Activated CD8-positive, alpha-beta memory T cell treated with anti-CD3 and anti-CD28 coated beads, Interleukin-2, amount 10 ng/mL, durations not matched to agents 7 days and 5 days (primary cell): ENCODE results near the gene NARS2. TPM values are rescaled to one million over a fixed set of nuclear protein-coding genes. Genes with fewer than 3 reads are reported as not detected.
A peak's percentile ranks its signal among the peaks of the same experiment; 100 is the strongest.

Experiments used
- ATAC-seq: fragments of 150-1000 bp; cut with Tn5 transposase; one replicate; pipeline ENCODE4 v1.10.0; 2021; ENCODE audit warnings: moderate library complexity
- CTCF ChIA-PET: fragments of 350-600 bp; sonication (Branson Sonifier 250); formaldehyde crosslinking; loops from one replicate; lab custom pipeline; 2021; ENCODE audit warnings: antibody characterized with exemption; lab: Charles Lee
- DNase-seq: peaks from one replicate; pipeline ENCODE4 v3.0.0-alpha.2; 2020
- H3K27ac Mint-ChIP-seq: one replicate; pipeline ENCODE4 v1.8.0; 2021; ENCODE audit warnings: mild to moderate bottlenecking, mixed read lengths
- H3K27me3 Mint-ChIP-seq: one replicate; pipeline ENCODE4 v1.8.0; 2021; ENCODE audit warnings: mixed read lengths
- H3K36me3 Mint-ChIP-seq: one replicate; pipeline ENCODE4 v1.8.0; 2021; ENCODE audit warnings: mild to moderate bottlenecking, mixed read lengths
- H3K4me1 Mint-ChIP-seq: one replicate; pipeline ENCODE4 v1.8.0; 2021; ENCODE audit warnings: mixed read lengths
- H3K4me3 Mint-ChIP-seq: one replicate; pipeline ENCODE4 v1.8.0; 2021; ENCODE audit warnings: mild to moderate bottlenecking, moderate library complexity, mixed read lengths
- H3K9me3 Mint-ChIP-seq: one replicate; pipeline ENCODE4 v1.8.0; 2022; ENCODE audit warnings: low read depth, mixed read lengths
- total RNA-seq, 2 experiments: library from RNA; stranded (reverse); gene quantifications; one replicate each; pipeline ENCODE4 v1.2.3, GENCODE V29; 2021

NARS2 gene
- total RNA-seq, 2 experiments from 2014 or later: 20.0 TPM

GRCh38 chr11:78429660-78430059 is 145.0 kb downstream of the NARS2 start:
- no peak for DNase-seq
- no peak overlapping the region for H3K27ac Mint-ChIP-seq
- peaks cover 7% of the 10 kb centered on the region for H3K36me3 Mint-ChIP-seq
- no peaks in the 10 kb centered on the region for H3K27me3 Mint-ChIP-seq
- peaks cover 35% of the 10 kb centered on the region for H3K4me1 Mint-ChIP-seq
- no peak overlapping the region for H3K4me3 Mint-ChIP-seq
- H3K9me3 Mint-ChIP-seq: no peaks in the 10 kb centered on the region
- ATAC-seq: peak; percentile 42
- CTCF ChIA-PET: interaction anchor here (4.5 to 5.2 kb wide), 2 partner anchors 10 to 134 kb away, joined by 22 to 47 read pairs; partner anchors contain the start of gene GAB2

GRCh38 chr11:78429209-78429608 is 145.5 kb downstream of the NARS2 start:
- Mint-ChIP-seq H3K27ac (no peak overlapping the region), H3K27me3 (no peaks in the 10 kb centered on the region), H3K4me3 (no peak overlapping the region), H3K36me3 (peaks cover 9% of the 10 kb centered on the region), H3K9me3 (no peaks in the 10 kb centered on the region), H3K4me1 (peaks cover 40% of the 10 kb centered on the region)
- CTCF ChIA-PET: interaction anchor here (1.2 to 5.2 kb wide), 3 partner anchors 9 to 135 kb away, joined by 3 to 47 read pairs (median 22); partner anchors contain the start of gene GAB2
- ATAC-seq: no peak
- no peak for DNase-seq

GRCh38 chr11:78428773-78429172 is 145.9 kb downstream of the NARS2 start:
- no peak overlapping the region for H3K27ac Mint-ChIP-seq
- no peak for ATAC-seq
- CTCF ChIA-PET: interaction anchor here (1.2 to 5.2 kb wide), 3 partner anchors 9 to 135 kb away, joined by 3 to 47 read pairs (median 22); partner anchors contain the start of gene GAB2
- H3K4me1 Mint-ChIP-seq: peaks cover 43% of the 10 kb centered on the region
- no peak for DNase-seq
- no peak overlapping the region for H3K4me3 Mint-ChIP-seq
- H3K9me3 Mint-ChIP-seq: no peaks in the 10 kb centered on the region
- H3K27me3 Mint-ChIP-seq: no peaks in the 10 kb centered on the region
- H3K36me3 Mint-ChIP-seq: peaks cover 12% of the 10 kb centered on the region

GRCh38 chr11:78428266-78428636 is 146.4 kb downstream of the NARS2 start:
- H3K27ac Mint-ChIP-seq: no peak overlapping the region
- ATAC-seq: no peak
- no peak for DNase-seq
- no peak overlapping the region for H3K4me3 Mint-ChIP-seq
- CTCF ChIA-PET: interaction anchor here (1.2 to 5.2 kb wide), 3 partner anchors 8 to 136 kb away, joined by 3 to 47 read pairs (median 22); partner anchors contain the start of gene GAB2
- H3K9me3 Mint-ChIP-seq: no peaks in the 10 kb centered on the region
- peaks cover 43% of the 10 kb centered on the region for H3K4me1 Mint-ChIP-seq
- H3K27me3 Mint-ChIP-seq: no peaks in the 10 kb centered on the region
- H3K36me3 Mint-ChIP-seq: peaks cover 12% of the 10 kb centered on the region

- no peaks in the 10 kb centered on the region for H3K9me3 Mint-ChIP-seq
- ATAC-seq (no peak), DNase-seq (no peak)
- H3K36me3 Mint-ChIP-seq: peaks cover 14% of the 10 kb centered on the region
- no peak overlapping the region for H3K4me3 Mint-ChIP-seq
- peaks cover 43% of the 10 kb centered on the region for H3K4me1 Mint-ChIP-seq
- no peak overlapping the region for H3K27ac Mint-ChIP-seq
- no peaks in the 10 kb centered on the region for H3K27me3 Mint-ChIP-seq
- CTCF ChIA-PET: interaction anchor here (1.3 to 5.2 kb wide), 2 partner anchors 9 to 136 kb away, joined by 6 to 22 read pairs; no protein-coding TSS in a partner anchor
These were observed 146.9 kb downstream of the NARS2 start for GRCh38 chr11:78427615-78428265.

GRCh38 chr11:78426845-78427244 is 147.8 kb downstream of the NARS2 start:
- Mint-ChIP-seq H3K4me3 (no peak overlapping the region), H3K4me1 (peaks cover 42% of the 10 kb centered on the region)

GRCh38 chr11:78425399-78426070 is 149.1 kb downstream of the NARS2 start:
- Mint-ChIP-seq H3K9me3 (no peaks in the 10 kb centered on the region), H3K27me3 (no peaks in the 10 kb centered on the region), H3K4me3 (no peak overlapping the region), H3K4me1 (peaks cover 50% of the 10 kb centered on the region), H3K27ac (no peak overlapping the region), H3K36me3 (peaks cover 14% of the 10 kb centered on the region)
- CTCF ChIA-PET: interaction anchor here (1.0 to 1.6 kb wide), 4 partner anchors 8 to 197 kb away, joined by 3 to 5 read pairs (median 4); no protein-coding TSS in a partner anchor
- ATAC-seq: no peak
- no peak for DNase-seq

More at GRCh38 chr11:78426845-78427244, 147.8 kb downstream of the NARS2 start:
- Mint-ChIP-seq H3K9me3 (no peaks in the 10 kb centered on the region), H3K27me3 (no peaks in the 10 kb centered on the region), H3K36me3 (peaks cover 14% of the 10 kb centered on the region), H3K27ac (no peak overlapping the region)
- CTCF ChIA-PET: interaction anchor here (1.3 to 5.2 kb wide), 2 partner anchors 8 to 137 kb away, joined by 6 to 22 read pairs; no protein-coding TSS in a partner anchor
- ATAC-seq (no peak), DNase-seq (no peak)

- H3K27me3 Mint-ChIP-seq: peaks cover 4% of the 10 kb centered on the region
- peak overlapping the region; percentile 85 for H3K27ac Mint-ChIP-seq
- peaks cover 14% of the 10 kb centered on the region for H3K36me3 Mint-ChIP-seq
- H3K9me3 Mint-ChIP-seq: no peaks in the 10 kb centered on the region
- peaks cover 53% of the 10 kb centered on the region for H3K4me1 Mint-ChIP-seq
- no peak for DNase-seq
- CTCF ChIA-PET: interaction anchor here (1.0 to 1.6 kb wide), 4 partner anchors 9 to 197 kb away, joined by 3 to 5 read pairs (median 4); no protein-coding TSS in a partner anchor
- peak overlapping the region; percentile 44 for H3K4me3 Mint-ChIP-seq
- no peak for ATAC-seq
These were observed 150.1 kb downstream of the NARS2 start for GRCh38 chr11:78424334-78425270.

- H3K4me3 Mint-ChIP-seq: no peak overlapping the region
- CTCF ChIA-PET: interaction anchor here (0.8 to 9.4 kb wide), 2 partner anchors 11 to 143 kb away, joined by 3 to 115 read pairs; no protein-coding TSS in a partner anchor
- no peaks in the 10 kb centered on the region for H3K9me3 Mint-ChIP-seq
- peaks cover 18% of the 10 kb centered on the region for H3K27me3 Mint-ChIP-seq
- ATAC-seq (no peak), DNase-seq (no peak)
- H3K4me1 Mint-ChIP-seq: peaks cover 63% of the 10 kb centered on the region
- H3K27ac Mint-ChIP-seq: no peak overlapping the region
- peaks cover 13% of the 10 kb centered on the region for H3K36me3 Mint-ChIP-seq
These were observed 151.4 kb downstream of the NARS2 start for GRCh38 chr11:78423241-78423640.

GRCh38 chr11:78420796-78421209 is 153.9 kb downstream of the NARS2 start:
- DNase-seq (peak; percentile 69), ATAC-seq (no peak)
- Mint-ChIP-seq H3K9me3 (no peaks in the 10 kb centered on the region), H3K4me1 (peaks cover 57% of the 10 kb centered on the region), H3K27ac (no peak overlapping the region), H3K36me3 (peaks cover 9% of the 10 kb centered on the region), H3K27me3 (peaks cover 18% of the 10 kb centered on the region), H3K4me3 (no peak overlapping the region)
- CTCF ChIA-PET: interaction anchor here (0.5 to 9.4 kb wide), 12 partner anchors 10 to 280 kb away, joined by 3 to 115 read pairs (median 4); partner anchors contain the start of genes KCTD21 and USP35

GRCh38 chr11:78420255-78420764 is 154.4 kb downstream of the NARS2 start:
- H3K27ac Mint-ChIP-seq: peak overlapping the region; percentile 54

GRCh38 chr11:78419327-78419726 is 155.3 kb downstream of the NARS2 start:
- ATAC-seq (no peak), DNase-seq (no peak)
- CTCF ChIA-PET: interaction anchor here (0.8 to 9.4 kb wide), 10 partner anchors 11 to 191 kb away, joined by 3 to 115 read pairs (median 6); partner anchors contain the start of gene NARS2
- peaks cover 18% of the 10 kb centered on the region for H3K27me3 Mint-ChIP-seq
- H3K4me1 Mint-ChIP-seq: peaks cover 50% of the 10 kb centered on the region
- H3K9me3 Mint-ChIP-seq: no peaks in the 10 kb centered on the region
- H3K4me3 Mint-ChIP-seq: peak overlapping the region; percentile 77
- no peak overlapping the region for H3K27ac Mint-ChIP-seq
- H3K36me3 Mint-ChIP-seq: peaks cover 4% of the 10 kb centered on the region

More at GRCh38 chr11:78420255-78420764, 154.4 kb downstream of the NARS2 start:
- Mint-ChIP-seq H3K4me3 (peak overlapping the region; percentile 22), H3K27me3 (peaks cover 18% of the 10 kb centered on the region), H3K9me3 (no peaks in the 10 kb centered on the region), H3K36me3 (peaks cover 9% of the 10 kb centered on the region), H3K4me1 (peaks cover 57% of the 10 kb centered on the region)
- CTCF ChIA-PET: interaction anchor here (0.5 to 9.4 kb wide), 13 partner anchors 10 to 290 kb away, joined by 3 to 115 read pairs (median 4); partner anchors contain the start of genes KCTD21 and USP35
- peak; percentile 75 for DNase-seq
- no peak for ATAC-seq
